ENCODE results near the gene ZC3HAV1L. TPM values are rescaled to one million over a fixed set of nuclear protein-coding genes. Genes with fewer than 3 reads are reported as not detected.

The ZC3HAV1L gene
- total and polyA plus RNA-seq, 10 of the 15 experiments (the other 5 are each of a cell fraction or from before 2014, with no cell fraction given): 0.09 to 16.3 (median 4.9) TPM

- Histone ChIP-seq H2AFZ (ENCODE audit: control insufficient read depth, low read depth, low read length) (no peak overlapping the region), H3K27me3 (replicated peaks in 1 of 2; ENCODE audit: control insufficient read depth in 2 of 2, insufficient read depth in 2 of 2, low read length in 1 of 2) (no peaks in the 10 kb centered on the region), H3K4me3 (no peak overlapping the region), H3K27ac (ENCODE audit: control insufficient read depth, insufficient read depth) (no peak overlapping the region), H3K9ac (ENCODE audit: control insufficient read depth, insufficient read depth, low read length) (no peak overlapping the region), H3K4me2 (ENCODE audit: control insufficient read depth, insufficient read depth) (no peak overlapping the region), H4K20me1 (ENCODE audit: control insufficient read depth, insufficient read depth) (no peaks in the 10 kb centered on the region), H3K36me3 (ENCODE audit: control insufficient read depth in 2 of 2, insufficient read depth in 2 of 2, low read length in 1 of 2) (no peaks in the 10 kb centered on the region), H3K79me2 (ENCODE audit: control insufficient read depth, insufficient read depth, low read length) (no peaks in the 10 kb centered on the region), H3K9me3 (replicated peaks; ENCODE audit: control insufficient read depth, insufficient read depth, low read length) (no peaks in the 10 kb centered on the region; the same call in 2 of the 3 replicates), H3K4me1 (ENCODE audit: control insufficient read depth, insufficient read depth, low read length) (no peaks in the 10 kb centered on the region)
- ChIA-PET RAD21 (ENCODE audit: unreplicated experiment) (interaction anchor here (1.4 kb wide), 1 partner anchor 125 kb away, joined by 3 read pairs; no protein-coding TSS in a partner anchor), POLR2A (no interaction called here), CTCF (interaction anchor here (1.1 kb wide), 1 partner anchor 9 kb away, joined by 6 read pairs; no protein-coding TSS in a partner anchor), SMC1A (ENCODE audit: uncharacterized antibody, unreplicated experiment) (no interaction called here)
- in situ Hi-C loops (cut with MboI) (no loop called here), intact Hi-C loops (cut with micrococcal nuclease; ENCODE audit: unreplicated experiment) (no loop called here)
- WGBS (ENCODE audit: insufficient coverage, insufficient replicate concordance, low lambda C conversion rate, missing lambda C conversion rate): 52% methylated on average over 3 of the region's 3 CpGs
- DNase-seq (ENCODE audit: low read depth, low spot score) (no peak), ATAC-seq (no peak), FAIRE-seq (no peak)
- TF ChIP-seq ZNF622 (IDR thresholded peaks at IDR 0.05): no peak
- no peak for TF ChIP-seq WRNIP1 (IDR thresholded peaks at IDR 0.05; ENCODE audit: borderline replicate concordance, low read depth, low read length)
- no peak for TF ChIP-seq IKZF2 (IDR thresholded peaks at IDR 0.05)
- TF ChIP-seq PKNOX1 (IDR thresholded peaks at IDR 0.05): no peak
- no peak for TF ChIP-seq HDAC6 (IDR thresholded peaks at IDR 0.05; ENCODE audit: unreplicated experiment)
- TF ChIP-seq KLF5 (IDR thresholded peaks at IDR 0.05; ENCODE audit: partially characterized antibody): no peak
- no peak for TF ChIP-seq KAT2A (conservative IDR thresholded peaks at IDR 0.05; ENCODE audit: control insufficient read depth, low read depth, low read length)
- TF ChIP-seq PRDM15 (CRISPR knock-in tag; IDR thresholded peaks at IDR 0.05): no peak
- TF ChIP-seq CREB1 (IDR thresholded peaks at IDR 0.05; ENCODE audit: low read depth): no peak
- no peak for TF ChIP-seq ETV6 (conservative IDR thresholded peaks at IDR 0.05 in 1 of 2, IDR thresholded peaks at IDR 0.05 in 1 of 2; ENCODE audit: borderline replicate concordance in 1 of 2, low read depth in 1 of 2)
- TF ChIP-seq PAX8 (IDR thresholded peaks at IDR 0.05): no peak
- BruUV-seq (replicated peaks): no TSS peak
Measured at GRCh38 chr7:139011373-139011772, 24.5 kb downstream of the ZC3HAV1L start.
